GM18873 (cell line): ENCODE results near the gene RANGAP1.
"Not testable (repeated sequence)": the region's sequence is repeated elsewhere in the genome, so short reads cannot be mapped to it uniquely, and the experiment has no call there.

Source experiments
- ATAC-seq: cut with Tn5 transposase; IDR thresholded peaks from one replicate; pipeline ENCODE4 v1.9.1; 2021; ENCODE audit warnings: mild to moderate bottlenecking, moderate library complexity, moderate number of reproducible peaks; ENCODE audit not compliant: unreplicated experiment, low FRiP score

Gene RANGAP1

GRCh38 chr22:41301085-41302020, 15.4 kb upstream of the RANGAP1 start, which contains the start of gene ZC3H7B:
Gene ZC3H7B (plus strand): TSS chr22:41301525. CDS start chr22:41320661, 19,136 bp downstream.
- peak; percentile 68 for ATAC-seq

GRCh38 chr22:41300661-41301060, 14.7 kb upstream of the RANGAP1 start:
- ATAC-seq, result no peak

GRCh38 chr22:41296826-41297667, 11.1 kb upstream of the RANGAP1 start:
- ATAC-seq, result no peak

GRCh38 chr22:41294816-41295215, 8.8 kb upstream of the RANGAP1 start:
- ATAC-seq, result not testable (repeated sequence)

GRCh38 chr22:41290262-41291221, 4.6 kb upstream of the RANGAP1 start:
- ATAC-seq, result no peak

- no peak for ATAC-seq
Measured at GRCh38 chr22:41289671-41290070, 3.7 kb upstream of the RANGAP1 start.

DNA sequence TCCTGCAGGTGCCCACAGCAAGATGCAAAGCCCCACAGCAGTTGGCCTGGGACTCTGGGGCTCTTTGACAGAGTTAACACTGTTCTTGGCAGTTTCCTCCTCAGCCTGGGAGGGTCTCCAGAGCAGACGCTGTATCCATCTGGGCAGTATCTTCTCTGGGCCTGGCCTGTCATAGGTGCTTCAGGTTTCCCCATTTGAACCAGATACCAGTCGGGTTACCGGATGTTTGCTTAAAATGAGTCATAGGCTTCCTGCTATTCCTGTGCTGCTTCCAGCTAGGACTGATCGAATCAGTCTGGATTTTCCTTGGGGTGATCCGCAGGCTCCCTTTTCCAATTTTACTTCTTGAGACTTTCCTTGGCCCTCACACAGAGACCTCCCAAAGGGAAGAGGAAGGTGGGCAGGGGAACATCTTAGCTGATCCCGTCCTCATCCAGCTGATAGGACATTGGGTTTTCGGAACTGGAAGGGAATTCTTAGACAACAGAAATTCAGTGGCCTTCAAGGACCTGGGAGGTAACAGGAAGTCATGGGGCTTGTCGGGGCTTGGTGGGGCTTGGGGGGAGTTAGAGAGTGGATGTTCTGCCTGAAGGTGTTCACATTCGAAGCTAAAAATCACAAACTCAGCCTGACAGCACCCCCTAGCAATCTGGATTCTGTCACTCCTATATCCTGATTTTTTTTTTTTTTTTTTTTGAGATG, 2.4 kb upstream of the RANGAP1 start:
- ATAC-seq, result no peak

GRCh38 chr22:41286639-41287091, 678 bp upstream of the RANGAP1 start:
- peak; percentile 16 for ATAC-seq

GRCh38 chr22:41285441-41285819, 557 bp downstream of the RANGAP1 start:
- ATAC-seq, result no peak

DNA sequence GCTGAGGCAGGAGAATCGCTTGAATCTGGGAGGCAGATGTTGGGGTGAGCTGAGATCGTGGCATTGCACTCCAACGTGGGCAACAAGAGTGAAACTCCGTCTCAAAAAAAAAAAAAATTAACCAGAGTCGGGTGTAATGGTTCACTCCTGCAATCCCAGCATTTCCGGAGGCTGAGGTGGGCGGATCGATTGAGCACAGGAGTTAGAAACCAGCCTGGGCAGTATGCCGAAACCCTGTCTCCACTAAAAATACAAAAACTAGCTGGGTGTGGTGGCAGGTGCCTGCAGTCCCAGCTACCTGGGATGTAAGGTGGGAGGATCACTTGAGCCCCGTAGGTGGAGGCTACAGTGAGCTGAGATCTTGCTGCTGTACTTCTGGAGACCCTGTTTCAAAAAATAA, 1.5 kb downstream of the RANGAP1 start:
- ATAC-seq, result no peak

- no peak for ATAC-seq
Measured at GRCh38 chr22:41280854-41281253, 5.1 kb downstream of the RANGAP1 start.

- ATAC-seq, result no peak
Measured at GRCh38 chr22:41280065-41280464, 5.9 kb downstream of the RANGAP1 start.

DNA sequence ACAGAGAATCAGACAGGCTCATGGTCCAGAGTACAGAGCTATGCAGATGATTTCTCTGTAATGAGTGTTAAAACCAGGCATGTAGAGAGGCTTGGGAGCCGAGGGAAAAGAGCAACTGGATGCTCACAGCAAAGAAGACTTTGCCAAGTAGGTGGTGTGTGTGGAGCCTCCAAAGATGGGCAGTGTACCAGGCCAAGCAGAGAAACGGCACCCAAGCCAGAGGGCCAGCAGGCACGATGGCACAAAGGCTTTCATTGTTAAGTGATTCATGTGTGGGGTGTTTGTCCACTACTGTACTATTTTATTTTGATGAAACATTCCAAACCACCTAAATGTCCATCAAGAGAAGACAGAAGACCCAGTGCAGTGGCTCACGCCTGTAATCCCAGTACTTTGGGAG, 11.1 kb downstream of the RANGAP1 start:
- ATAC-seq, result no peak

- no peak for ATAC-seq
Measured at GRCh38 chr22:41273128-41273527, 12.9 kb downstream of the RANGAP1 start.

DNA sequence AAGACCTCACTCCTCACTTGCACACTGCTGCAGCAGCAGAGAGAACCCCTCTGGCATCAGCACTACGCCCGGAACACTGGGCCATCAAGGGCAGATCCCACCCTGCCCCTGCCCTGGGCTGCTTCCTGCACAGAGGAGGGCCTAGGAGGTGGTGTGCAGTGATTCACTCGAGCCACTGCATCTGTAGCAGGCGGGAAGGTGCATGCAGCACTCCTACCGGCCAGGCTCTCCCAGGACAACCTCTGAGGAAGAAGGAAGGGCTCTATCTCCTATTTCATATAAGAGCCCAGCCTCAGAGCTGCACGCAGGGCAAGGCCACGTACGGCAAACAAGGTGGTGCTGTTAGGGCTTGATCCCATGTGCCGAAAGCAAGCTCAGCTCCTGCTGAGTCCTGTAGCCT, 14.2 kb downstream of the RANGAP1 start:
- ATAC-seq, result no peak

GRCh38 chr22:41267958-41268357, 18.0 kb downstream of the RANGAP1 start:
- no peak for ATAC-seq

DNA sequence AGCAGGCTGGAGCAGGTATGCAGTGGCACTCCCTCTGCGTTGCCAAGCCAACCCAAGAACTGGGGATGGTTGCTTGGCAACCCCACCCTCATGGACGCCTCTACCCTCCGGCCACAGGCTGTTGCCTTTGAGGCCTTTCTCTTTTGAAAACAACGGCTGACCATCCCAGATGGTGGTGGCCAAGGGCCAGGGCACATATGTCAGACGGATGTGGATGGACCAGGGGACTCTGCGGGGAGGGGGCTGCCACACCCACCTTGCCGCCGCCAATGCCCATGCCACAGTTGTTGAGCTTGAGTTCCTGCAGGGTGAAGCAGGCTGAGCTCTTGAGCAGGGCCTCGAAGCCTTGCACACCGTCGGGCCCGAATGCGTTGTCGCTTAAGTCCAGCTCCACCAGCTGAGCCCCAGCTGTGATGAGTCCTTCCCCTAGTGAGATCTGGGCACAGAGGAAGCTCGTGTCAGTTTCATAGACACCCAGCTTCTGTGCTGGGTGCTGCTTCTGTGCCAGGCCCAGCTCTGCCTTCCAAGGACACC, 21.5 kb downstream of the RANGAP1 start:
- no peak for ATAC-seq

- ATAC-seq, result no peak
Measured at GRCh38 chr22:41263704-41264103, 22.3 kb downstream of the RANGAP1 start.

- no peak for ATAC-seq
Measured at GRCh38 chr22:41262250-41262765, 23.7 kb downstream of the RANGAP1 start.
